HG03280 (cell line): ENCODE results near the gene CRYBB3.
"Not testable (repeated sequence)": the region's sequence is repeated elsewhere in the genome, so short reads cannot be mapped to it uniquely, and the experiment has no call there.

ENCODE experiments used
- ATAC-seq: cut with Tn5 transposase; IDR thresholded peaks from one replicate; pipeline ENCODE4 v1.9.1; 2021; ENCODE audit warnings: mild to moderate bottlenecking, moderate library complexity; ENCODE audit not compliant: unreplicated experiment

The CRYBB3 gene

DNA sequence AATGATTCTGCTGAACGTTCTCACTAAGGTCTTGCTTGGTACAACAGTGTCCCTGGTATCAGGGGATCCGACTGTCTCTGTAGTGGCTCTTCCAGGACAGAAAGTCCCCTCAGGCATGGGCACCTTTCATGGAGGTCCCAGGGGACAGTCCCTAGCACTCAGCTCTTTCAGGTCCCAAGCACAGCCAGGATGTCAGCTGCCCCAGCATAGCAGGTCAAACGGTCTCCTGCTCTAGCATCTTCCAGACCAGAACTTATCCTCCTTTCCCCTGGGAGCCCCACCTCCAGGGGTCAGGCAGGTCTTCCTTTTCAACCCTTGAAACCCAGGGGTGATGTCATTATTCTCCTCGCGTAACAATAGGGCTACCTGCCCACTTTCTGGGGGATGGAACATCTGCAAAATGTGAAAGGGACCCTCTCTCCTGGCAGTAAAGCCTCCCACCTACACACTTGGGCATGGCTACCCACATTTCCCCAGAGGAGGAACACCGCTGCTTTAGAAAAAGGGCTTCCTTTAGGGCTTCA is 24.7 kb upstream of the CRYBB3 start:
- ATAC-seq: no peak

GRCh38 chr22:25176175-25176574 is 23.5 kb upstream of the CRYBB3 start:
- ATAC-seq: no peak

- ATAC-seq: no peak
Measured at GRCh38 chr22:25176799-25177198, 22.9 kb upstream of the CRYBB3 start.

- no peak for ATAC-seq
Measured at GRCh38 chr22:25177226-25177625, 22.4 kb upstream of the CRYBB3 start.

GRCh38 chr22:25177895-25178294 is 21.8 kb upstream of the CRYBB3 start:
- ATAC-seq: no peak

- ATAC-seq: not testable (repeated sequence)
Measured at GRCh38 chr22:25178348-25178747, 21.3 kb upstream of the CRYBB3 start.

DNA sequence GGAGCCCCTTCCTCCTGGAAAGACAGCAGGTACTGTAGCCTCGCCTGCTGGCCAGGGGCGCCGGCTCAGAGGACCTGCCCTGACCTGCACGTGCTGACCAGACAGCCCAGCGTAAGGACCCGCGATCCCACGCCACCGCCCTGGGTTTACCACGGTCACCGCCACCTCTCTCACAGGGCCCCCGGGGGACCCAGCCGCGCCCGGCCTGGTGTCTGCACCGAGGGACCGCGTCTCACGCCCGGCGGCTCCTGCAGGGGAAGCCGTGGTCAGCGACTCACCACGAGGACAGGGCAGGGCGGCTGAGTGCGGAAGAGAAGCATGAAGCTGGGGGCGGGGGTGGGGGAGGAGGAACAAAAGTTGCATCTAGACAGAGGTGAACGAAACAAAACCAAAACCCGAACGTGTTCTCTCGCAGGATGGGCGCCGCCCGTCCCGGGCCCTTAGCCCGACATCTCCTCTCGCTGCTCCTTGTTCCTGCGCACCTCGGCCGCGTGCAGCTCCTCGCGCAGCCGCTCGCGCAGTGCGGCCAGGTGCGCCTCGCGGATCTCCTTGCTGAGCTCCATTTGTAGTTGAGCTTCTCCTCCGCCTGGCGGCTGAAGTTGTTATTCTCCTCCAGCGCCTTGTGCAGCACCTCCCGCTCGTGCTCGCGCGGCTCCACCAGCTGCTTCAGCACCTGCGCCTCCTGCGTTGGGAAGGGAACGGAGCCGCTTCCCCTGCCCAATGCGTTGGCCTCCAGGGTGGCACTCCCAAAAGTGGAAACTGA is 20.6 kb upstream of the CRYBB3 start:
- not testable (repeated sequence) for ATAC-seq

DNA sequence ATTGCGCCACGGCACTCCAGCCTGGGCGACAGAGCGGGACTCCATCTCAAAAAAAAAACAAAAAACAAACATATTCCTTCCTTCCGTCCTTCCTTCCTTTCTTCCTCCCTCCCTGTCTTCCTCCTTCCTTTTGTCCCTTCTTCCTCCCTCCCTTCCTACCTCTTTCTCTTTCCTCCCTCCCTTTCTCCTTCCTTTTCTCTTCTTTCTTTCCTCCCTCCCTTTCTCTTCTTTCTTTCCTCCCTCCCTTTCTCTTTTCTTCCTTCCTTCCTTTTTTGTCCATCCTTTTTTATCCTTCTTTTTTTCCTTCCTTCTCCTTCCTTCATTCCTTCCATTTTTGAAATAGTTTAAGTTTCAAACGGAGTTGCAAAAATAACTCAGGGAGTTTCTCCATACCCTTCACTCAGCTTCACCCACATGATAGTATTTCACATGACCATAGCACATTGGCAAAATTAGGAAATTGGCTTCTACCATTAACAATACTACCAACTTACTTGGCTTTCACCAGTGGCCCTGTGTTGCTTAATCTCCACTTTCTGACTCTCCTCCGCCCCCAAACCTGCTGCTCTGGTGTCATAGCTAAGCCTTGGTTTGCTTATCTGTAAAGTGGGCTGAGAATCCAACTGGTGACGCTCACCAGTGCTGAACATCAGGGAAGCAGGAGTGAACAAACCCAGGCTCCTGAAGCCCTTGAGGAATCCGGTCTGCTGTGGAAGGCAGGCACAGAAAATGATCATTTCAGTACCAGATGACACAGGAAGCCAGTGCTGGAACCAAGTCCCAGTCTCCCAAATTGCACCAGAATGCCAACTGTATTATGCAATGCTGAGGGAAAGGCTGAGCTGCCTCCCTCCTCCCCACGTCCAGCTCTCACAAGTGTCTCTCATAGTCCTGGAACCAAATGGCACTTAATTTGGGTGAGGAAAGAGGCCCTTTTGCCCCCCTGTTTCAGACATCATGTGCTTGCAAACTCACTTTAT is 17.2 kb upstream of the CRYBB3 start:
- ATAC-seq: no peak

- ATAC-seq: no peak
Measured at GRCh38 chr22:25183949-25184619, 15.6 kb upstream of the CRYBB3 start.

DNA sequence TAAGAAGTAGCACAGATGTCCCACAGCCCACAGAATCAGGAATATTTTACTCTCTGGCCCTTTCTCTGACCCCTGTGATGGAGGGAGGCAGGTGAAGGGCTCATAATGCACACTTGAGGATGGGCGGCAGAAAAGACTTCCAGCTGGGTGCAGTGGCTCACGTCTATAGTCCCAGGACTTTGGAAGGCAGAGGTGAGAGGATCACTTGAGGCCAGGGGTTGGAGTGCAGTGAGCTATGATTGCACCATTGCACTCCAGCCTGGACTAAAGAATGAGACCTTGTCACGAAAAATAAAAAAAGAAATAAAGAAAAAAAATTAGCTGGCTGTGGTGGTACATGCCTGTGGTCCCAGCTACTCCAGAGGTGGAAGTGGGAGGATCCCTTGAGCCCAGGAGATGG is 13.5 kb upstream of the CRYBB3 start:
- no peak for ATAC-seq

DNA sequence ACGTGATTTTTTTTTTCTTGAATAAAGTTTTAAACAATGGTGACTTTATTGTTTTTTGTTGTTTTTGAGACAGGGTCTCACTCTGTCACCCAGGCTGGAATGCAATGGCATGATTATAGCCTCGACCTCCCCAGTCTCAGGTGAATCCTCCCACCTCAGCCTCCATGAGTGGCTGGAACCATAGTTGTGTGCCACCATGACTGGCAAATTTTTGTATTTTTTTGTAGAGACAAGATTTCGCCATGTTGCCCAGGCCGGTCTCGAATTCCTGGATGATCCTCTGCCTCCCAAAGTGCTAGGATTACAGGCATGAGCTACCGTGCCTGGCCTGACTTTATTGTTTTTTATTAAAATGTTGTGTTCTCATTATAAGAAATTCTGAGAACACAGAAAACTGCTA is 12.2 kb upstream of the CRYBB3 start:
- no peak for ATAC-seq

DNA sequence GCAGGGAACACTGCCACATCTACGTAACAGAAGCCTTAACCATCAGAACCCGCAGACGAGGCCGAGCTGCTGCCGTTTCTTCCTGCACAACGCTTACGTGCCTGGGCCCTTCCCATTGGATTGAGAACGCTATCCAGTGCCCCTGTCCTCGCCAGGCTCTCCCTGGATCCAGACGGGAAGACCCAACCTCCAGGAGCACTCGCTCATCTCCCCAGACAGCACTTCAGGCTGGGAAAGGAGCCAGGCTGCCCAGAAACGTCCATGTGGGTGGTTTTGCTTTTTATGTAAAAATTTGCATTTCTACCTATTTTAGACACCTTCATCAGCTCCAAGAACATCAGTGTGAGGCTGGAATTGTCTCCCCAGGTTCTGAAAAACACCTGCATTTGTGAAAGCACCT is 7.3 kb upstream of the CRYBB3 start:
- ATAC-seq: no peak

DNA sequence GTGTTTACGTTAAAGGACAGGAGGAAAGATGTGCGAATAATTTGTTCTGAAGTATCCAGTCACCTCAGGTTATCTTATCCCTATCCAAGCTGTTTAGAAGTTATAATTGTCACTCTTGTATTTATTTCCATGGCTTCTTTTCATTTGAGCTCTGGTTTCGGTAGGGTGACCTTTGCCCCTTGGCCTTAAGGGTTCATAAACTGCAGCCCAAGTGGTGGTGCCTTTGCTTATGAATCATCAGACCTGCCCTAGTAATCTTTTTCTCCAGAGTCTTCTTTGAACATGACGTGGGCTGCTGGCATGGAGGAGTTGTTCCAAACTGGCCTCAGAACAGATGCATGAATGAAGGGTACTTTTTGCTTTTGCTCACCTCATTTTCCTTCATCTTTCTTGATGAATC is 6.5 kb upstream of the CRYBB3 start:
- no peak for ATAC-seq

- ATAC-seq: no peak
Measured at GRCh38 chr22:25193548-25193947, 6.1 kb upstream of the CRYBB3 start.

DNA sequence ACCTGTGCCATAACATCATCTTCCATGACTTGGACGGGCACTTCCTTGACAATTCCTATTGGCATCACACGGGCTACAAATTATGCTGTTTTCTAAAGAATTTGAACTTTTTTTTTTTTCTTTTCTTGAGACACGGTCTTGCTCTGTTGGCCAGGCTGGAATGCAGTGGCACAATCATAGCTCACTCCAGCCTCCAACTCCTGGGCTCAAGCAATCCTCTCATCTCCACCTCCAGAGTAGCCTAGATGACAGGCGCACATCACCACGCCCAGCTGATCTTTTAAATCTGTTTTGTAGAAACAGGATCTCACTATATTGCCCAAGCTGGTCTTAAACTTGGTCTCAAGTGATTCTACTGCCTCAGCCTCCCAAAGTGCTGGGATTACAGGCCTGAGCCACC is 3.3 kb upstream of the CRYBB3 start:
- no peak for ATAC-seq

GRCh38 chr22:25197340-25197739 is 2.3 kb upstream of the CRYBB3 start:
- no peak for ATAC-seq

GRCh38 chr22:25200967-25201366 is 1.3 kb downstream of the CRYBB3 start:
- ATAC-seq: no peak

GRCh38 chr22:25201557-25202273 is 2.1 kb downstream of the CRYBB3 start:
- ATAC-seq: no peak

DNA sequence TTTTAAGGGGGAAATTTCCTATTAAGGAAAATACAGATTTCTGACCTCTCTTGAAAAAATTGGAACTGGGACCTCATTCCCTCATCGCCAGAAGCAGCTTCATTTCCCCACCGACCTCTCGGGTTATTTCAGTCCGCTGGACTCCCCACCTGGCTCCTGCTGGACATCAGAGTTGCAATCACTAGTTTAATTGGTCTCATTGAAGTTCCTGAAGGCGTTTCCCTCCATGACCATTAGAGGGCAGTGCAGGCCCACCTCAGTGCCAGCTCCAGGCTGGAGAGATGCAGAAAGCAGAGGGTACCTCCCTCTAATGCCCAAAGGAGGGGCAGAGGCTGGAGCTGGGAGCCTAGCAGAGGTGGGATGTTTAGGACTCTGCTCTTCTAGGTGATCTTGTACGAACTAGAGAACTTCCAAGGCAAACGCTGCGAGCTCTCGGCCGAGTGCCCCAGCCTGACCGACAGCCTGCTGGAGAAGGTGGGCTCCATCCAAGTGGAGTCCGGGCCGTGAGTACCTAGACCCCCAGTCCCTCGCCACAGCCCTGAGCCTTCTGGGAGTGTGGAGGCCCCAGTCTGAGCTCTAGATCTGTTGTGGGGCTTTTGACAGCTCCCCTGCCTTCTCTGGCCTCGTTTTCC is 2.7 kb downstream of the CRYBB3 start:
- ATAC-seq: no peak

GRCh38 chr22:25203082-25203481 is 3.4 kb downstream of the CRYBB3 start:
- ATAC-seq: no peak
